ENCODE measurements around the gene SMS.

GRCh38 chrX:21956783-21957182, 16.3 kb downstream of the SMS start:
- TF ChIP-seq, protein P1, sequence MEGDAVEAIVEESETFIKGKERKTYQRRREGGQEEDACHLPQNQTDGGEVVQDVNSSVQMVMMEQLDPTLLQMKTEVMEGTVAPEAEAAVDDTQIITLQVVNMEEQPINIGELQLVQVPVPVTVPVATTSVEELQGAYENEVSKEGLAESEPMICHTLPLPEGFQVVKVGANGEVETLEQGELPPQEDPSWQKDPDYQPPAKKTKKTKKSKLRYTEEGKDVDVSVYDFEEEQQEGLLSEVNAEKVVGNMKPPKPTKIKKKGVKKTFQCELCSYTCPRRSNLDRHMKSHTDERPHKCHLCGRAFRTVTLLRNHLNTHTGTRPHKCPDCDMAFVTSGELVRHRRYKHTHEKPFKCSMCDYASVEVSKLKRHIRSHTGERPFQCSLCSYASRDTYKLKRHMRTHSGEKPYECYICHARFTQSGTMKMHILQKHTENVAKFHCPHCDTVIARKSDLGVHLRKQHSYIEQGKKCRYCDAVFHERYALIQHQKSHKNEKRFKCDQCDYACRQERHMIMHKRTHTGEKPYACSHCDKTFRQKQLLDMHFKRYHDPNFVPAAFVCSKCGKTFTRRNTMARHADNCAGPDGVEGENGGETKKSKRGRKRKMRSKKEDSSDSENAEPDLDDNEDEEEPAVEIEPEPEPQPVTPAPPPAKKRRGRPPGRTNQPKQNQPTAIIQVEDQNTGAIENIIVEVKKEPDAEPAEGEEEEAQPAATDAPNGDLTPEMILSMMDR (IDR thresholded peaks at IDR 0.05), result no peak
- TF ChIP-seq POLR2AphosphoS5 (IDR thresholded peaks at IDR 0.05) (no peak), POLR2A (IDR thresholded peaks at IDR 0.05) (no peak)
